HPDE6-E6E7 (cell line): Measurements from ENCODE around the gene LRP1B.

Source experiments
- DNase-seq: peaks from one replicate; pipeline ENCODE4 v3.0.0; 2011; ENCODE audit warnings: missing footprints; ENCODE audit errors: extremely low spot score

LRP1B gene

DNA sequence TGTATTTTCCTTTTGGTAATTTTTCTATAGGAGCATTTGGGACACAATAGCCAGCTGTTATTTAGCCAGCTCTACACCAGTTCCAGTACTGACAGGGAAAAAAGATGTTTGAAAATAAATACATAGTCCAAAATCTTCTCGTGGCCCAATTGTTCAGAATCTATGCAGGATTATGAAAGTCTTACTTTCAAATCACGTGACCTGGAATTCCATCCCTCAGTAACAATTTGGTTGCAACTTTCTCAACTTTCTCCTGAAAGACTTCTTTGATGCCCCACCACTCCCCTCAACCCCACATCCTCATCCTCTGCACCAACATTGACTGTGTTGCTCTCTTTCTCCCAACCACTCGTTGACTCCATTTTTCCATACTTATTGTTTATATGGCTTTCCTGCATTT lies 539.0 kb downstream of the LRP1B start:
- DNase-seq, result no peak

DNA sequence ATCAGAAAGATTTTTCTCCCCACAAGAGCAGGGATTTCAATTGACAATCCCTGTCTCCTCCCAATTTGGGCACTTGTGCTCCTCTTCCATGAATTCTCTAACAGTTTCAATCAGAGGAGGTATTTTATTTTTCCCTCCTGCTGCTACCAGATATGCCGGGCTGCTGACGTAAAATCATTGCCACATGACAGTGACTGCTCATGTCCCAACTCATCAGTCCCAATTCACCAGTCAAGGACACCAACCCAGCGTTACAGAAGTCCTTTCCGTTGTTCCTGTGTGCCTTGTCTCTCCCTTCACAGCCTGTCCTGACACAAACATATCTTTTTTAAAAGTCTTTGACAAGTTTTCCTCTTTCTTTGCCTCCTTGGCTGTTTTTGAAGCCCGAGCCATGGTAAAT lies 540.2 kb downstream of the LRP1B start:
- DNase-seq, result no peak

DNA sequence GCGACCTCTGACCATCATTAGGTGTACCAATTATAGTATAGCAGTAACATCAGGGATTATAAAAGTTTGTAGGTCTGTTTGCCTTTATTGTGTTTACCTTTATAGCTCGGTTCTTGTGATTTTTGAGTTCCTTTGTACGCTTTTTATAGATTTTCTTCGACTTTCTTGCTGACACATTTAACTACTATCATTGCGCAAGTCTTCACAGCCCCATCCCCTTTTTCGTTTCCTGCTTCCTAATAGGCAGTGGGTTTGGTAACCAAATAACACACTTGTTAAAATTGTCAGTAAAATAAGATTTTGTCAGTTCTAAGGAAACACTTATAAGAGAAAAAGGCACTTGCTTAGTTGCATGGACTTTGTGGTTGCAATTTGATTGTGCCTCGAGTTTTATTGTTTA lies 541.5 kb downstream of the LRP1B start:
- DNase-seq, result no peak

DNA sequence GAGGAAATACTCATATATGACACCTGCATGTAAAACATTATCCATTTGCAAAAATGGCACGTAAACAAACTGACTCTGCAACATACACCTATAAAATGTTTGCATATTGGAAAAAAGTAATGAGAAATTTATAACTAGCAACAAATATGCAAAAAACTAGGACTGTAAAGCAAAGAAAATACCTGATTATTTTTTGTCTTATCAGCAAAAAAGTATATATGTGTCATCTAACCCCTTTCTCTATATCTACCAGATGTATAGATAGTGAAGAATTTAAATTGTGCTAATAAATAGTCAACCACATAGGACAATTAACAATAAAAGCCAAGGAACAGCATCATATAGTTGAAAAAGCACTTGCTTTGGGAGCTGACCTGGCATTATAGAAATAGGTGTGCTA lies 543.8 kb downstream of the LRP1B start:
- DNase-seq, result no peak

DNA sequence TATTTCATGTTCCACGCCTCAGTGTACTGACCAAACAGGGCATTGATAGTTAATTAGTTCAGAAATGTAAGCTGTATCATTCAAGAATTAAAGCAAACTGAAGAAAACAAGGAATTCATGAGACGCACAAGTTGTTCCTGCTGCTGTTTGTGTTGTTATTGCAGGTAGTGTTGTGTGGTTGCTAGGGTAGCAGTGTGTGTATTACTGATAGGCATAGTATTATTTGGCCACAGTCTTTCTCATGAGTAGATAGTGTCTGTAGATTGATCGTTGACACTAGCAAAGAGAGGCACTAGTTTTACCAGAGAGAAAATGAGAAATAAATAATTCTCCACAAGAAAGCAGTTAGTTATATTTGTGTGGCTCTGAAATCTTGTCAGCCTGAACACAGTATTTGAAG lies 548.6 kb downstream of the LRP1B start:
- DNase-seq, result no peak

DNA sequence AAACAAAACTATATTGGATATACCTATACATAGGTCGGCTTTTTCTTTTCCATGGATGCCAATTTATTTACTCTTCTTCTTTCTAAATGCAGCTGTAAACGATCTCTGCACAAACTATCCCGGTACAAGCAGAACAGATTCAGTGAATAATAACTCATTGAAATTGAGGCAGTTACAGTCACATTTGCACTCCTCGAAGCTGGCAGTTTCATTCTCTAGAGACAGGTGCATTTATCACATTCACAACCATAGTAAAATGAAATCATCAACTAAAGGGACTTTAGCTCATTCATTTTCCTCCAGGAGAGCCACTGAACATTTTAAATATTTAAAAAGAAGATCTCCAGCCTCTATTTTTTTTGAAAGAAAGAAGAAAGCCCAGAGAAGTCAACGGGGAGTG lies 551.7 kb downstream of the LRP1B start:
- no peak for DNase-seq

DNA sequence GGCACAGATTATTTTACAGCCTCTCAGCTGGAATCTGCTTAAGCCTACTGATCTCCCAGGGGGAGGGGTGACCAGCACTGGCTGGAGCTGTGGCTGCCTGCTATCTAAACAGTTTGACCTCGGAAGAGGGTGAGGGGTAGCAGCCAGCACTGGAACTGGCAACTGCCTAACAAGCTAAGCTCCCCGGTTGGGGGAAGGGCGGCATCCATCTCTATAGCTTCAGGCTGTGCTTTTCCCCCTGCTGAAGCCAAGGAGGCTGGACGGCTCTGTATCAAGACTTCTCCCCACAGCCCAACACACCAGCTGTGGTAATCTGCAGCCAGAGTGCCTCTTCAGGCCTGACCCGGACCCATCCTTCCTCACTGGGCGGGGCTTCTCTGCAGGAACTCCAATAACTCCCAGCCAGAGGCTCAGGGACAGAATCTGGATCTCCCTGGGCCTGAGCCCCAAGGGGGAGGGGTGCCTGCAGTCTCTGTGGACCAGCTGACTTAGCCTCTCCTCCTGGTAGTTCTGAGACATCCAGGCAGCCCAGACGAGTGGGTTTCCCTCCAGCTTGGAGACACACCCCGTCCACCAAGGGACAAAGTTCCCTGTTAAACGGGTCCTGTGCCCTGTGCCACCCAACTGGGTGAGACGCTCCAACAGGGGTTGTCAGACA lies 560.2 kb downstream of the LRP1B start:
- no peak for DNase-seq

DNA sequence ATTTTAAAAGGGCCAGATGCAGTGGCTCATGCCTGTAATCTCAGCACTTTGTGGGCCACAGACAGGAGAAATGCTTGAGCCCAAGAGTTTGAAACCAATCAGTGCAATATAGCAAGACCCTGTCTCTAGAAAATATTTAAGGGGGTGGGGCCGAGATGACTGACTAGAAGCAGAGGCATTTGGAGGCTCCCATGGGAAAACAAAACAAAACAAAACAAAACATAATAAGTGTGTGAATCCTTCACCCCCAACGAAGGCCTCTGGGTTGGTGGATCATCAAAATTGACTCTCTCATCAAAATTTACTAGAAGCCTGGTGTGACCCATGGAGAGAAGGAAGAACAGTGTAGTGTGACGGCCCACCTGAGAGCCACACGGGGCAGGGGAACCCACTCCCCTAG lies 560.9 kb downstream of the LRP1B start:
- no peak for DNase-seq

DNA sequence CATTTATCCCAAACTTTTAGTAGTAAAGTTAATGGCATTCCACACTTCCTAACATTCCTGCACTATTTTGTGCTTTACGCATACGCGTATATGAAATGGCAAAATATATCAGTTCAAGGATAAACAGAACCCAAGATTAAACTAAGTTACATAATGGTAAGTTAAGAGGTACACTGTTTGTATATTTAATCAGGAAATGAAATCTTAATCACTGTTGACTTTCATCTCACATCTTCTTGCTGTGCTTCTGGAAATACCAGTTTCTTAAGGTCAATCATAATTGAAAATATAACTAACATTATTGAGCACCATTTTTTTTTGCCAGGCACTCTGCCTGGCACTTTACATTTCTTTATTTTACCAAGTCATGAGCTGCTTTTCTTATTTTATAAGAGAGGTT lies 565.2 kb downstream of the LRP1B start:
- no peak for DNase-seq

DNA sequence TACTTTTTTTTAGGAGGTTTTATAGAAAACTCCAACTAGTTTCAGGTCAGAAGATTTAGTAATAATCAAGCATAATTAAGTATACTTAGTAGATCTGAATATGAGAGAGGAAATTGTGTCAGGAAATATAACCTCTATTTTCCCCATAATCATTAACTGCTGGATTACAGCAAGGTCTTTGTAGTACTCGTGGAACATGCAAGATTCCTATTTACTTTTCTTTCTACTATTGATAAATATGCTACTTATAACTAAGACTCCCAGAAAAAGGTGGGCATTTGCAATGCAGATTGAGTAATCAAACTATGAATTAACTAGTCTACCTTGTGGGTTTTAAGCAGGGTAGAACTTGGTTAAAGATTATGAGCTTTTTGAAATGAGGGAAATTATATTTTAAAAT lies 570.1 kb downstream of the LRP1B start:
- DNase-seq, result no peak

DNA sequence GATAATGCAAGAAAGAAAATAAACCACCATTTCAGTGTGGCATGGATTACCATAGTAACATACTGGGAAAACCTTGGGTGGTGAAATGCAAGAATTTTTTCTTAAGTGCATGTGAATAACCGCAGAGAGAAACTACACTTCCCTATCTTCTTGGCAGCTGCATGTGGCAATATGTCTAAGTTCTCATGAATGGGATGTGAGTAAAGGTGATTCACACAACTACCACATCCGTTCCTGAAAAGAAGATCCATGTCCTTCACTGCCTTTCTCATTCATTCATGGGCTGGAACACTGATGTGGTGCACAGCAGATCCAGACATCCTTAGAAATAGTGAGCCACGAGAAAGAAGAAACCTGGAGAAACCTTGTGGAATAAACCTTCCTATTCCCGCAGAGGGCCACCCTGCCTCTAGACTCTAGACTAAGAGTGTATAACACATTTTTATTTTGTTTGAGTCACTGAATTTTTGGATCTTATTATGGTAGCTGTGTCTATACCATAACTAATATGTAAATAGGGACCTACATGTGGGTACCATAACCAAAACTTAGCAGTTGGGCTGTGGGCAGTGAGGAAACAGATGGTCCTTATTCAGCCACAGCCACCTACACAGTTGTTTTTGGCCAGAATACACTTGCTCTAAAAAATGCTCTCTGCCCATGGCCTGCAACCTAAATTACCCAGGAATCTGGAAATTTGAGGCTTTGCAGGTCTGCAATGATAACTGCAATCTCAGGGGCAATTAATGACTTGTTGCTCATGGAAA lies 573.3 kb downstream of the LRP1B start:
- peak; percentile 66 for DNase-seq

DNA sequence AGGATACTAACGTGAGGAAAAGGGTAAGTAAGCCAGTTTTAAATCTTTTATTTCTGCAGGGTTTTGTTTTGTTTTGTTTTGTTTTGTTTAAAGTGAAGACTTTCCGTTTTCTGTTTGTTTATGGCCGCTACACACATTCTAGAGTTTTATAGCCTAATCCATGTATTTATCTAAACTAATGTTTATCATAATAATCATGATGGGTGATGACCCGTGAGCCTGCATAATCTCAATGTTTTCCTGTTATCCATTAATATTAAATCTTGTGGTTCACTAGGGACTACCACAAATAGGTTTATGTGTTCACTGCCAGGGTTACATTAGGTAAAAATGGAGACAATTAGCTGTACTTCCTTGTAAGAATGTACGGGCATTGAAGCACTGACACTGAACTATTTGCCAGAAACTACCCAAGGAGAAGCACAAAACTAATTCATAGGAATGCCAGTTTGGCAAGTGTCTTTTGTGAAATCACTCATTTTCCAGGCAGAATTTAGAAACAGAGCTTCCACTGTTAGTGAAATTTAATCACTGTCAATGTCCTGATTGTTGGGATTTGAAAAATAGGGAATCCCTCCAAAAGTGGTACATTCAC lies 574.8 kb downstream of the LRP1B start:
- no peak for DNase-seq

DNA sequence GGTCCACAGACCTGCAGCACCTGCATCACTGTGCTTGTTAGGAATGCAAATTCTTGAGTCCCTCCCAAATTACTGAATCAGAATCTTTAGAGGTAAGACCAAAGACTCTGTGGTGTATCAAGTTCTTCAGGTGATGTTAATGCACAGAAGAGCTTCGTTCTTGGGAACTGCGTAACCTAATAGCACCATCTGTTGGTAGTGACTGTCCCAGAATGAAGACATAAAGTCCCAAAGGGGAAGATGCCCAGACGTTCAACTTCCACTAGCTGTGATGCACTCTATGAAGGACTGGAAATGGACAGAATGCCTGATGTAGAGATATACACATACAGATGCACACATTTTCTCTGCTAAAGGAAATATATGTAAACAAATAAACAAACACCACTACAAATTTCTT lies 576.0 kb downstream of the LRP1B start:
- DNase-seq, result peak; percentile 4

DNA sequence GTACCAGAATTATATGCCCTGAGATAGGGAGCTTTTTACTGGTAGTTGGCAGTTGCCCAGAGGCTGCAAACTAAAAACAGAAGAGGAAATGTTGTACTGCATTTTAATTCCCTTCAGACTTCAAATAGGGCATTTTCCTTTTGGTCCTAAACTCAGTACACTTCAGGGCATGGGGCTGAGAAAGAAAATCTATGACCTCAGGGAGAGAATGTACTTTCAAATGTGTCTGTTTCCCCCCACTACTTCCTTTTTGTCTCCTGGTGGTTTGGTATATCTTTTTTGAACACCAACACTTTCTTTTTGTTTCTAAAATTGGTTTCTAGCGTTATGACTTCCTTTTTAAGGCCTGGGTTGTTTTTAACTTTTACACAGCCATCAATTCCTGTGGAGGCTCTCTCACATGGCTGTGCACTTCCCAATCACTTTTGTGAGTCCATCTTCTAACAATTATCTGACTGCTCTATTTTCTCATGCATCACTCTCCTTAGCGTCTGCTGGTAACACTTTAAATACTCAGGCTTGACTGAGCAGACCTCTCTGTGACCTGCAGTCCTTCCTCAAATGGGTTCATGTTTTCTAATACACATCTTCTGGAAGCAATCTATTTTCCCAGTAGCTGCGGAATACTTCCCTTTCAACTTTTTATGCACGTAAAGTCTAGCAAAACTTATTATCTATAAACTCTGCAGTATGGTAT lies 596.0 kb downstream of the LRP1B start:
- no peak for DNase-seq

DNA sequence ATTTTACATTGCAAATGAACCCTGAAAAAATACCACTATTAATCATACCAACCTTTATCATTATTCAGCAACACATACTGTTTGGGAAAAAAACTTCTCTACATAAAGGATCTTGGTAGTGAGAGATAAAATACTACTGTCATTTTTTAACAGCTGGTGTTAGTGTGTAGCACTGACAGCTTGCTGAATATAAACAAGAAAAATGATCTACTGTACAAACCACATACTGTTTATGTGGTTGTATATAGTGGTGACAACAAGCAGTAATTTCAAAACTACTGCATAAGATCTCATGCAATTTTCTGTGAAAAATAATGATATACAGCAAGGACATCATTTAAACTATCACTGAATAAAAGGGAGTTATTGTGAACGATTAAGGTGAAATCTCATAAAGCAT lies 601.2 kb downstream of the LRP1B start:
- no peak for DNase-seq

DNA sequence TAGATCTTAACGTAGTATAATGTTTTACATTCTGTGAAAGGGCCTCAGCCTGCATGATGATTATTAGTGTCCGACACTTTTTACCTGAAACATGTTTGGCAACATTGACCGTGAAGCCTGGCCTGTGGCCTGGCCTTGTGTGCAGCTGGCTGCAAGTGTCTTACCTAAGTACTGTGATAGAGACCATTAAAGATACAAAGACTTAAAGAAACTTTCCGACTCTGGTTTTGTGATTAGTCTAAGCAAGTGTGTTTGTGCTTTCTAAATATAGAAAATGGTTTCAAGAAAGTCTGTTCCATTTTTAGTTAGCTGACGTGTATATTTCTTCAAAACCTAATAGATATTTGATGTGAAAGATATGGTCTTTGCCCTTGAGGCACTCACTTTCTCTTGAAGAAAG lies 601.8 kb downstream of the LRP1B start:
- DNase-seq, result no peak

DNA sequence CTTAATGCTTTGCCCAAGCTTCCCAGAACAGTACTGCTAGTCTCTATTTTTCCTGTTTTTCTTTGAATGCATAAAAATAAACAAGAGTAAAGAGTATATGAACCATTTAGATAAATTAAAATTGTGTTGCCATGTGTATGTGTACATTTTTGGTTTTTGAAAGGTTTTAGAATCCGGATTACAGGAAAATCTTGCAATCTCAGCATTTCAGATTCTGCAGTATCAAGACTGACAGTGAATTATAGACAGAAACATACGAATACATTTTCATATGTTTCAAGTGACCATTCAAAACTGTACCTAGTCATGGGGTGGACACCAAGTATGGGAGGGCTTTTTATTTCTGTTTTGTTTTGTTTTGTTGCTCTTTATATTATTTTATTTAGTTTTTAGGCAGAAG lies 604.1 kb downstream of the LRP1B start:
- no peak for DNase-seq

DNA sequence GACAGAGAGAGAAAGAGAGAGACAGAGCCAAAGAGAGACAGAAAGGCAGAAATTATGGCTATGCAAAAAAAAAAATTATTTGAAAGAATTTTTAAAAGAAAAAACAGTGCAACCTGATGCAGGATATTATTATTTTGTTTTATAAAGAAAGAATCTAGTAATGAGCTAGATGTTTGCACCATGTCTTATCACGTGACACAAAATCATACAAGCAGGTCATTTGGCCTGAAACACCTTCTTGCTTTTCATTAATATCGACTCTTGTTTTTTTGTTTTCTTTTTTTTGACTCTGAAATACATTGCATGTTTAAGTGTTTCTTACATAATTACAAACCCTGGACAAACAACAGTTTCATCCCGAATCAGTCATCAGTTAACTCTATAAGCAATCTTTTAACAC lies 606.0 kb downstream of the LRP1B start:
- no peak for DNase-seq

DNA sequence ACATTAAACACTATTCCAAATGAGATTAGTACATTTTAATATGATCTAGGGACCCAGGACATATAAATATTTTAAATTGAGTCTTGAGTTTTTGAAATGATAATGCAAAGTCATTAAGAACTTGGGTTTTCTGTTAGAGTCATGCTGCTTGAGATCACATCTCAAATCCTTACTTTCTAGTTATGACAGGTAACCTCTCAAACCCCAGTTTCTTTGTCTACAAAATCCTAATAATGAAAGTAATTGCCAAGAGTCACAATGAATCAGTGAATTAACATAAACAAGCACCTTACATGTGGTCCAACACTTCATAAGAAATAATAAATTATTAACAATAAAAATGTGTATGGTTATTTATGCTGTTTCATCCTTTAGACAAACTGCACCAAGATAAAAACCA lies 607.6 kb downstream of the LRP1B start:
- DNase-seq, result no peak

DNA sequence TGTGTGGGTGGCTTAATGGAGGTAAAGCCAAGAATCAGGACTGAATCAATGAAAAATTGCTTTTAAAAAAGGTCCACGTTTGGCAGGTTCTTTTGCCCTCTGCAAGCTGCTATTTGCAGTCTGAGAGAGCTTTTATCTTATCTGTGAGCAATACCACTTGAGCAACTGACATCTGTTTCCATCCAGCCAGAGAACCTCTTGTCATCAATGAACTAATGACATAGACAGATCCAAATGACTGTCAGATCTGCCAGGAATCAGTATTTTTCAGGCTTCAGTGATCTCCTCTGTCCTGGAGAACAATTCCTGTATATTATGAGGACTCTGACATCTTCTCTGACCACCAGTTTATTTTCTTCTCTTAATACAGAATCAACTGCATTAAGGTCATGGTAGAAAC lies 608.1 kb downstream of the LRP1B start:
- no peak for DNase-seq

DNA sequence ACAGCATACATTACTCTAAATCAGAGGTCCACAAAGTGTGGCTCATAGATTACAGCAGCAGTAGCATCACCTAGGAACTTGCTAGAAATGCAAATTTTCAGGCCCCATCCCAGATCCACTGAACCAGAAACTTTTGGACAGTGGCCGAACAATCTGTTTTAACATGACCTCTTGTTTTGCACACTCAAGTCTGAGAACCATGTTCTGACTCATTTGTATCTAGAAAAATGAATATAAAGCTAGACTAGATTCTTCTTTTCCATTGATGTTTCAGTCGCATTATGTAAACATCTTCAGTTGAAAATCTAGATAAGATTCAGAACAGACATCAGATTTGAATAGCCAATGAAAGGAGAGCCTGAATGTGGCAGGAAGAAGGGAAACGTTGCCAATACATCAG lies 608.8 kb downstream of the LRP1B start:
- no peak for DNase-seq

DNA sequence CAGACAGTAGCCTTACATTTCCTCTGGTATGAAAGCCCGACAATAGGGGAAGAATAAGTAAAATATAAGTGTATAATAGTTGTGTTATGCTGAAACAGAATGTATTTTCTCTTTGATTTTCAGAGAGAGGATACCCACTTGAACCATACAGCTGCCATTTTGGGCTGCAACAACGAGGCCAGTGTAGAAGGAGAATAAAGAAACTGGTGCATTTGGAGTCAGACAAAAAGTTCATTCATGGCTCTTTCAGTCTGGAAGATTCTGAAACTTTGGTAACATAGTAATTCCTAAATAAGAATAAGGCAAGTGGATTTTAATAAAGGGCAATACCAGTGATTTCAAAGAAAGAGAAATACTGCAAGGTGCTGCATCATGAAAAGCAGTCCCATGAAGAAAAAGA lies 610.9 kb downstream of the LRP1B start:
- no peak for DNase-seq
